T-helper 17 cell (primary cell): ENCODE measurements around the gene MAFB. TPM values are rescaled to one million over a fixed set of nuclear protein-coding genes. Genes with fewer than 3 reads are reported as not detected.

Experiments used
- ATAC-seq: fragments of 150-1000 bp; cut with Tn5 transposase; 2 replicates; pipeline ENCODE4 v1.10.0; 2021; ENCODE audit warnings: mild to moderate bottlenecking, moderate library complexity
- DNase-seq, 3 donors: peaks; one replicate each; pipeline versions ENCODE4 v3.0.0 to v3.0.0-alpha.2; 2020 to 2021
- H3K9me3 ChIP-seq: one replicate; pipeline ENCODE4 v1.7.0; 2013; ENCODE audit warnings: low read length, mild to moderate bottlenecking; ENCODE audit not compliant: control insufficient read depth, poor library complexity, severe bottlenecking
- H3K27ac Mint-ChIP-seq: one replicate; pipeline ENCODE4 v1.8.0; 2022; ENCODE audit warnings: mild to moderate bottlenecking, moderate library complexity, mixed read lengths
- H3K27me3 Mint-ChIP-seq: one replicate; pipeline ENCODE4 v1.8.0; 2022; ENCODE audit warnings: mixed read lengths
- H3K36me3 Mint-ChIP-seq: one replicate; pipeline ENCODE4 v1.8.0; 2022; ENCODE audit warnings: low read depth, mixed read lengths
- H3K4me1 Mint-ChIP-seq: one replicate; pipeline ENCODE4 v1.8.0; 2022; ENCODE audit warnings: mild to moderate bottlenecking, mixed read lengths
- H3K4me3 Mint-ChIP-seq: one replicate; pipeline ENCODE4 v1.8.0; 2022; ENCODE audit warnings: mild to moderate bottlenecking, moderate library complexity, mixed read lengths
- total RNA-seq, 4 donors: library from RNA in 2 of 4; stranded (reverse) in 2 of 4; gene quantifications; one replicate each; pipeline ENCODE4 v1.2.3 and lab custom pipeline; 2022 to 2026

The MAFB gene
- total RNA-seq, 2 donors from 2014 or later: 0.86 to 8.9 TPM

- Mint-ChIP-seq H3K4me1 (no peaks in the 10 kb centered on the region), H3K36me3 (no peaks in the 10 kb centered on the region), H3K27ac (no peak overlapping the region), H3K27me3 (peaks cover 33% of the 10 kb centered on the region), H3K4me3 (no peak overlapping the region)
- no peak for DNase-seq
- ATAC-seq: no peak
- H3K9me3 ChIP-seq: no peaks in the 10 kb centered on the region
Measured at GRCh38 chr20:40670253-40670652, 18.8 kb downstream of the MAFB start.

GRCh38 chr20:40669692-40670091, 19.3 kb downstream of the MAFB start:
- no peaks in the 10 kb centered on the region for H3K4me1 Mint-ChIP-seq
- peaks cover 30% of the 10 kb centered on the region for H3K27me3 Mint-ChIP-seq
- ATAC-seq: no peak
- DNase-seq: no peak
- no peak overlapping the region for H3K4me3 Mint-ChIP-seq
- no peak overlapping the region for H3K27ac Mint-ChIP-seq
- no peaks in the 10 kb centered on the region for H3K9me3 ChIP-seq
- no peaks in the 10 kb centered on the region for H3K36me3 Mint-ChIP-seq

- no peaks in the 10 kb centered on the region for H3K9me3 ChIP-seq
- DNase-seq: no peak
- no peak for ATAC-seq
- no peaks in the 10 kb centered on the region for H3K36me3 Mint-ChIP-seq
- peaks cover 23% of the 10 kb centered on the region for H3K27me3 Mint-ChIP-seq
- no peak overlapping the region for H3K4me3 Mint-ChIP-seq
- no peaks in the 10 kb centered on the region for H3K4me1 Mint-ChIP-seq
- no peak overlapping the region for H3K27ac Mint-ChIP-seq
Measured at GRCh38 chr20:40668449-40669228, 20.4 kb downstream of the MAFB start.

- no peak for DNase-seq
- ATAC-seq: no peak
- Mint-ChIP-seq H3K36me3 (no peaks in the 10 kb centered on the region), H3K4me1 (no peaks in the 10 kb centered on the region), H3K27ac (no peak overlapping the region), H3K4me3 (no peak overlapping the region), H3K27me3 (peaks cover 22% of the 10 kb centered on the region)
- no peaks in the 10 kb centered on the region for H3K9me3 ChIP-seq
Measured at GRCh38 chr20:40667503-40667902, 21.5 kb downstream of the MAFB start.

GRCh38 chr20:40666336-40666735, 22.7 kb downstream of the MAFB start:
- ATAC-seq (no peak), DNase-seq (no peak)
- peaks cover 14% of the 10 kb centered on the region for H3K27me3 Mint-ChIP-seq
- no peak overlapping the region for H3K4me3 Mint-ChIP-seq
- H3K36me3 Mint-ChIP-seq: no peaks in the 10 kb centered on the region
- H3K4me1 Mint-ChIP-seq: no peaks in the 10 kb centered on the region
- H3K27ac Mint-ChIP-seq: no peak overlapping the region
- H3K9me3 ChIP-seq: no peaks in the 10 kb centered on the region

GRCh38 chr20:40664891-40665290, 24.1 kb downstream of the MAFB start:
- DNase-seq (no peak), ATAC-seq (no peak)
- Mint-ChIP-seq H3K27ac (no peak overlapping the region), H3K4me3 (no peak overlapping the region), H3K36me3 (no peaks in the 10 kb centered on the region), H3K4me1 (no peaks in the 10 kb centered on the region), H3K27me3 (peaks cover 11% of the 10 kb centered on the region)
- H3K9me3 ChIP-seq: no peaks in the 10 kb centered on the region

- Mint-ChIP-seq H3K36me3 (no peaks in the 10 kb centered on the region), H3K4me1 (no peaks in the 10 kb centered on the region), H3K27me3 (peaks cover 18% of the 10 kb centered on the region), H3K4me3 (no peak overlapping the region), H3K27ac (no peak overlapping the region)
- ATAC-seq (no peak), DNase-seq (no peak)
- H3K9me3 ChIP-seq: no peaks in the 10 kb centered on the region
Measured at GRCh38 chr20:40663991-40664880, 24.8 kb downstream of the MAFB start.

GRCh38 chr20:40663304-40663790, 25.7 kb downstream of the MAFB start:
- H3K4me1 Mint-ChIP-seq: no peaks in the 10 kb centered on the region
- ATAC-seq (no peak), DNase-seq (no peak)
- H3K36me3 Mint-ChIP-seq: no peaks in the 10 kb centered on the region
- H3K27me3 Mint-ChIP-seq: peaks cover 21% of the 10 kb centered on the region
- peak overlapping the region; percentile 57 for H3K4me3 Mint-ChIP-seq
- no peaks in the 10 kb centered on the region for H3K9me3 ChIP-seq
- no peak overlapping the region for H3K27ac Mint-ChIP-seq

GRCh38 chr20:40659567-40659966, 29.5 kb downstream of the MAFB start:
- Mint-ChIP-seq H3K4me3 (no peak overlapping the region), H3K4me1 (no peaks in the 10 kb centered on the region), H3K27me3 (peaks cover 27% of the 10 kb centered on the region), H3K27ac (no peak overlapping the region), H3K36me3 (no peaks in the 10 kb centered on the region)
- ATAC-seq (no peak), DNase-seq (no peak)
- no peaks in the 10 kb centered on the region for H3K9me3 ChIP-seq

GRCh38 chr20:40658509-40658908, 30.5 kb downstream of the MAFB start:
- Mint-ChIP-seq H3K27me3 (peaks cover 23% of the 10 kb centered on the region), H3K36me3 (no peaks in the 10 kb centered on the region), H3K4me1 (no peaks in the 10 kb centered on the region), H3K4me3 (no peak overlapping the region), H3K27ac (no peak overlapping the region)
- DNase-seq (no peak), ATAC-seq (no peak)
- no peaks in the 10 kb centered on the region for H3K9me3 ChIP-seq

GRCh38 chr20:40657526-40657925, 31.5 kb downstream of the MAFB start:
- Mint-ChIP-seq H3K4me3 (no peak overlapping the region), H3K36me3 (no peaks in the 10 kb centered on the region), H3K4me1 (no peaks in the 10 kb centered on the region), H3K27ac (no peak overlapping the region), H3K27me3 (peaks cover 18% of the 10 kb centered on the region)
- no peaks in the 10 kb centered on the region for H3K9me3 ChIP-seq
- DNase-seq (no peak), ATAC-seq (no peak)

GRCh38 chr20:40655451-40655850, 33.6 kb downstream of the MAFB start:
- peaks cover 18% of the 10 kb centered on the region for H3K27me3 Mint-ChIP-seq
- no peaks in the 10 kb centered on the region for H3K36me3 Mint-ChIP-seq
- ATAC-seq: no peak
- no peak overlapping the region for H3K27ac Mint-ChIP-seq
- no peaks in the 10 kb centered on the region for H3K4me1 Mint-ChIP-seq
- H3K9me3 ChIP-seq: no peaks in the 10 kb centered on the region
- DNase-seq: no peak
- H3K4me3 Mint-ChIP-seq: no peak overlapping the region

- H3K27ac Mint-ChIP-seq: no peak overlapping the region
- peaks cover 17% of the 10 kb centered on the region for H3K27me3 Mint-ChIP-seq
- no peak for DNase-seq
- H3K36me3 Mint-ChIP-seq: no peaks in the 10 kb centered on the region
- no peak overlapping the region for H3K4me3 Mint-ChIP-seq
- no peaks in the 10 kb centered on the region for H3K9me3 ChIP-seq
- no peaks in the 10 kb centered on the region for H3K4me1 Mint-ChIP-seq
- ATAC-seq: no peak
Measured at GRCh38 chr20:40654876-40655275, 34.2 kb downstream of the MAFB start.
